GM23248 (cell line): ENCODE measurements around the gene MAPK8IP3.

Experiments used
- EZH2 ChIP-seq: fragments of 200-600 bp; sonication (generic); IDR thresholded peaks from 2 replicates; pipeline ENCODE4 v1.6.1; 2018; ENCODE audit warnings: antibody characterized with exemption, mild to moderate bottlenecking; ENCODE audit not compliant: insufficient read depth, poor library complexity, severe bottlenecking
- EZH2phosphoT487 ChIP-seq: fragments of 200-600 bp; sonication (generic); IDR thresholded peaks from 2 replicates; pipeline ENCODE4 v1.6.1; 2018; ENCODE audit warnings: antibody characterized with exemption, moderate library complexity, mild to moderate bottlenecking, low read depth; ENCODE audit not compliant: insufficient read depth

DNA sequence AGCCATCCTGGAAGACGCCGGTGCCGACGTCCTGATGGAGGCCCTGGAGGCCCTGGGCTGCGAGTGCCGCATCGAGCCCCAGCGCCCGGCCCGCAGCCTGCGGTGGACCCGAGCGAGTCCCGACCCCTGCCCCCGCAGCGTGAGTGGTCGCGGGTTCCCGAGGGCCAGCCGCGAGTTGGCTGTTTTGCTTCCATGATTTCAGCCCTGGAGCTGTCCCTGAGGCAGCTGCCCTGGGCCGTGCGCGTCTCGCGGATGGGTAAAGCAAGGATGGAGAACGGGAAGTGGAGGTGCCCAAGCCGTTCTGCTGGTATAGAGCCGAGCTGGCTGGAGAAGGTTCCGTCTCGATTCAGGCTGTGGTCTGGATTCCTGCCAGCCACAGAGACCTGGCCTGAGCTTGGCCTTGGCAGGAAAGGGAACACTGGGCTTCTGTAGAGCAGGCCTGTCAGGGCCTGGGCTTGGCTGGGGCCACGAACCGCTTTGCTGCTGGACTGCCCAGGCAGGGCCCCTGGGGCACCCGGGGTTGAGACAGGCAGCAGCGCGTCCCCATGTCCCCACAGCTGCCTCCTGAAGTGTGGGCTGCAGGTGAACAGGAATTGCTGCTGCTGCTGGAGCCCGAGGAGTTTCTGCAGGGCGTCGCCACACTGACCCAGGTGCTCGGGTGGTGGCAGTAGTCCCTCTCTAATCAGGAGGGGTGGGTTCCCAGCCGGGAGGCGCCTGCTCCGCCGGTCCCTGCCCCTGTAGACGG is 67.9 kb downstream of the MAPK8IP3 start:
- TF ChIP-seq EZH2 = no peak
- no peak for TF ChIP-seq EZH2phosphoT487
